NCI-H69 (cell line): ENCODE measurements around the gene NFKB2.

ENCODE experiments used
- DNase-seq: peaks from one replicate; lab custom pipeline; 2025; lab: John Stamatoyannopoulos, UW

Gene NFKB2

GRCh38 chr10:102408728-102409603 is 13.5 kb downstream of the NFKB2 start:
- peak; percentile 60 for DNase-seq

DNA sequence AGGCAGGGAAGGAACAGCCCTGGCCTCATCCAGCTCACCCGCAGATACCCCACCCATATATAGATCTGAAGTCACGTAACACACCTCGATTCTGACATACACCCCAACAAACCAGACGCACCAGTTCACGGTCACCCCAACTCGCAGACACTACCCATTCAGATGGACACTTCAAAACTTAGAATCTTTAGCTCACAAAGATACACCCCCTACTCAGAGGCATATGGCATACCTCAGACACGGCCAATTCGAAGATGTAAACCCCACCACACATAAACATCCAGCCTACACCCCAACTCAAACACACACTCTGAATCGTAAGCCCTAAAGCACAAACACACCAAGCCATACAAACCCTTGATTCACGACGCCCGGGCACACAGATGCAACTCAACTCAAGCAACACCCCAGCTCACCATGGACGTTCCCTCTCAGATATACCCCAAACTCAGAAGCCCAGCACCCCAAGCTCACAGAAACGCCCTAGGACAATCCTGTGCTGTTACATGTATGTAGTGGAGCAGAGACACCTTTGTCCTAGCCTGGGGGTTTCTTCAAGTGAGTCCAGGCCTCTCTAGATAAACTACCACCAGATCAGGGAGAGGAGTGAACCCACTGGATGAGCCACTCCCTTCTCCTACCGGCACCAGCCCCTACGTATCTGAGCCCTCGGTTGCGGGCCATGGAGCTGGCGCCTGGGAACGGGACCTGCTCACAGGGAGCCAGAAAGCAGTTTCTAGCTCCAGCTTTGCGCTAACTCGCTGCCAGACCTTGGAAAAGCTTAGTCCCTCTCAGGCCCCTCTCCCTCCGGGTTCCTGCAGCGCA is 14.3 kb downstream of the NFKB2 start:
- peak; percentile 10 for DNase-seq

DNA sequence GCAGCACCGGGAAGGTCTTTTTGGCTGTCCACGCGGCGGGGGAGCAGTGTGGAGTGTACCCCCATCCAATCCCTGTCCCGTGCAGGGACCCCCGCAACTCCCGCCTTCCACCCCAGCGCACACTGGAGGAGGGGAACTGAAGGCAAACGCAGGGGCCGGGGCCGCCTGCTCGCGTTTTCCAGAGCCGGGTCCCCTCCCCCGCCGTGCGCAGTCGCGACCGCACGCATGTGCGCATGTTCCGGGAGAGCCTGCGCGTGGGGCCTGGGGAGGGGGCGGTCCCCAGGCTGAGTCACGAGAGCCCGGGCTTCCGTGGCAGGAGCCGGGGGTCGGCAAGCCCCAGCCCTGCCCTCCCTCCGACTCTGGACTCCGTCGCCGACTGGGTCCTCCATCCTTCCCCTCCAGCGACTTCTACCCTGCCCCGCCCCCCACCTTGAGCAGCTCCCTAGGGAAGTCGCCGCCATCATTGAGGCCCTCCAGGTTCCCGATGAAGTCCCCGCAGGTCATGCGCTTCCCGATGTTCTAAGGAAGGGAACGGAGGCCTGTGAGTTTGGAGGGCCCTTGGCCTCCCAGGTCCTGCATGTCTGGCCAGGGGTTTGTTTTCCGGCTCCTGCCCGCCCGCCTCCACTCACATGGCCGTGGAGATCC is 15.0 kb downstream of the NFKB2 start:
- peak; percentile 13 for DNase-seq

- no peak for DNase-seq
Observed at GRCh38 chr10:102411341-102412255, 16.1 kb downstream of the NFKB2 start.

- DNase-seq = no peak
Observed at GRCh38 chr10:102412293-102412692, 16.8 kb downstream of the NFKB2 start.

DNA sequence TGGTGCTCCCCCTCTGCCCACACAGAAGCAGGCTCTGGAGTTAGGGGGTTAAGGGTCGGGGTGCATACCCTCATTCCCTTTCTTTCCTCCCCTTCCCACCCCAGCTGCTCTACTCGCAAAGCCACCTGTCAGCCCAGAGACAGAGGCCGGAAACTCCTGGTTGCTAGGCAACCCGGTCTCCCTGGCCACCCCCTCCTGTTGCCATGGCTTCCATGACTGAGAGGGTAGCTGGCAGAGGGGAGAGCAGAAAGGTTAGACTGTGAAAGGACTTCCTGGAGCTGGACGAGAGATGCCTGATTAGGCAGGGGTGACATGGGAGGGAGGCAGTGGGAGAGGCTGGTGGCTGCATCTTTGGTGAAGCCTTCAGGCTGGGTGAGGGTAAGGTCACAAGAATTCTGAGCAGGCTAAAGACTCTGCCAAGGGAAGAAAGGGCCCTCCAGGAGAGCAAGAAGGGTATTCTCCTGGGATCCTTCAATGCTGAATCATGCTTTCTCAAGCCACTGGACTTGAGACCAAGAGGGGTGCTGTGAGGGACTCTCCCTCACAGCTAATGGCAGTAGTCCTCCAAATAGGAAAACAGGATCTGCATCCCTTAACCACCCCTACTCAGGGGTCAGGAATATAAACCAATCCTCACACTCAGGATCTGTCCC is 17.7 kb downstream of the NFKB2 start:
- peak; percentile 89 for DNase-seq

- DNase-seq = no peak
Observed at GRCh38 chr10:102413806-102414561, 18.5 kb downstream of the NFKB2 start.

- DNase-seq = no peak
Observed at GRCh38 chr10:102414749-102415148, 19.2 kb downstream of the NFKB2 start.

DNA sequence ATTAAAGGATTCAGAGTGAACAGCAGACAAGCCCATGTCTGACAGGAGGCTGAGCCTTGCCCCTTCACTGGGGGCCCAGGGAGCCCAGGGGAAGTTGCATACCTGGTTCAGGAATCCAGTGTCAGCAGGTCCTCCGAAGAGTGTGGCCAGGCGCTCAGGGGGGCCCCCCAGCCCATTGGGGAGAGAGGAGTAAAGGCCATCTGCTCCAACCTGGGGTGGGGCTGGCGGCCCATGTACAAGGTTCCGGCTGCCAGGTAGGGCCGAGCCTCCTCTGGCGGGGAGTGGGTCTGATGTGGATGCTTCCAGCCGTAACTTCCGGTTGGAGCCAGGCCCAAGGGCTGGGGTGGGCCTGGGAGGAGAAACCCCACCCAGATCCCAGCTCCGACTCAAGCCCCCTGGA is 20.8 kb downstream of the NFKB2 start:
- DNase-seq = no peak

GRCh38 chr10:102416695-102417094 is 21.2 kb downstream of the NFKB2 start:
- no peak for DNase-seq

- DNase-seq = peak; percentile 91
Observed at GRCh38 chr10:102418622-102419268, 23.2 kb downstream of the NFKB2 start, which contains the start of gene PSD. Gene PSD (minus strand): TSS chr10:102418785. CDS start chr10:102417038, 1,747 bp downstream.

DNA sequence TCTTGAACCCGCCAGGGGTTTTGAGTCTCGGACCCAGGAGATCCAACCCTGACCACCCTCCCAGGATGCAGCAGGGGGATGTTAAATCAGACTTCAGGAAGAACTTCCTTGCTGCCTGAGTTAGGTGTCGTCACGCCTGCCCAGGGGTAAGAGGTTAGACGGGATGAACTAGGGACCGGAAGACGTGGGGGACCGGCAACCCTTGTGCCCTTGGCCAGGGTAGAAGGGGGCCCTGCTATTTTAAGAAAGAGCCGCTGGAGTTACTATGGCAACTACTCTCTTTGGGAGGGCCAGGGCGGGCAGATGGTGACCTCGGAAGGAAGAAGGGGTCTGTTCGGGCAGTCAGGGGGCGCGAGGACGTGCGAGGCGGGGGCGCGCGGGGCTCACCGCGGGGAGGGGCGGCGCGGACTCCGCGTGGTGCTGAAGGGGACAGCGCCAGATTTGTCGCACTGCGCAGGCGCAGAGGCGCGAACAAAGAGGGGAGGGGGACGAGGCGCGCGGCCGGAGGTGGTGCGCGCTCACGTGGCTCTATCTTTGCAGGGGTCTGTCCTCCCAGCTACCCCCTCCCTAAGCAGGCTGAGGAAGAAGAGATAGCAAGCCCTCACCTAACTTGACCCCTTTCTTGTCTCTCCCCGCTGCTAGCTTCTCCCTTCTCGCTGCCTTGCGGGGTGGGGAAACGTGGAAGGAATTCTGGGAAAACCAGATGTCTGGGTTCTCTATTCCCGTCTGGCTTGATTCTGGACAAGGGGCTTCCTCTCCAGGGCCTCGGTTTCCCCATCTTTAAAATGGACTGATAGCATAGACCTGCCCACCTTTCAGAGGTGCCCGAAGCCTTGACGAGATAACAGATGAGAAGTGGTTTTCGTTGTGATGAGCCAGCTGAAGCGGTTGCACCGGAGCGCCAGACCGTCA is 24.0 kb downstream of the NFKB2 start:
- peak; percentile 91 for DNase-seq

DNA sequence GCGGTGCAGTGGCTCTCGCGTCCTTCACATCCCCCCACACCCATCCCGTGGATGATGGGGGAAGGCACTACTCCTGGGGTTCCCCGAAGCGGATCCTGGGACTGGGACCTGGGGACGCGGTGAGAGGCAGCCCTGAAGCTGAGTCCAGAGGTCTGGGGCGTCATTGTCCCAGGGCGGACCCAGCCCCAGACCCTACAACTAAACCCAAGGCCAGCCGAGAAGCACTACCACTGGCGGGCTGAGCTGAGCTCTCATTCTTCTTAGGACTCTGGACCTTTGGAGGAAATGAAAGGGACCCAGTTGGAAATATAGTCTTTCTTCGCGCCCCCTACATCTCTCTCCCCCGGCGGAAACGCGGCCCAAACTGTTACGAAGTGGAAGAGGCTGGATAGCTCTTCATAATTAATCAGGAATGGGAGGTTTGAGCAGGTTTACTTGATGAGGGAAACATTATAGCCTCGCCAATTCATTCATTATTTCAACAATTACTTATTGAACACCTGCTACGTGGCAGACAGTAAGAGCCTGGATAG is 24.7 kb downstream of the NFKB2 start:
- DNase-seq = peak; percentile 59

DNA sequence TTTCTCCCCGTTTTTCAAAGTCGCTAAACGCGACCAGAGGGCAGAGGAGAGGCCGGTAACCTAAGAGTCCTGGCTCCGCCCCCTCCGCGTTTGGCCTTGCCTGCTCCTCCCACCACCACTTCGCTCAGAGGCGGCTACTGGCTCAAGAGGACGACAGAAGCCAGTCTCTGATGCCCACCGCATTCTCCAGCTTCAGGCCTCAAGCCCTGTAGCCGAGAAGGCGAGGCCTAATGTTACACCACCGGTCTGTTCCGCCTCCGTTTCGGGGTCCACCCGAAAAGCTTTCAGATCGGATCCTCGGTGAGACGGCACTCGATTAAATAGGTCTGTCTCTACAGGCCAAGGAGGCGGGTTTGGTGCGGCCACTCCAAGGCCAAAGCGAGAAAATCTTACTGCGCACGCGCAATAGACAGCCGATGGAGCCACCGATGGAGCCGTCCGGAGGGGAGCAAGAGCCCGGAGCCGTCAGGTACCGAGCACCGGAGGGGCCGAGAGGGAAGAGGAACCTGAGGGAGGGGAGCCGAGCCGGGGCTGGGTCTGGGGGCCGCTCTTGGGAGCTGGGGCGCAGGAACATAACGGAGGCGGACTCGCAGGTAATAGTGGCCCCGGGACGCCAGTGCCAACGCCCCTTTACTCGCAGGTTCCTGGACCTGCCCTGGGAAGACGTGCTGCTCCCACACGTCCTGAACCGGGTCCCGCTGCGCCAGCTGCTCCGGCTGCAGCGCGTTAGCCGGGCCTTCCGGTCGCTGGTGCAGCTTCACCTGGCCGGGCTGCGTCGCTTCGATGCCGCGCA is 25.4 kb downstream of the NFKB2 start, which contains the start of gene FBXL15:
FBXL15 (plus strand) TSS at position 123 of the 793 bp plus-strand sequence; CDS start at position 417, 294 bp downstream.
- peak; percentile 94 for DNase-seq

DNA sequence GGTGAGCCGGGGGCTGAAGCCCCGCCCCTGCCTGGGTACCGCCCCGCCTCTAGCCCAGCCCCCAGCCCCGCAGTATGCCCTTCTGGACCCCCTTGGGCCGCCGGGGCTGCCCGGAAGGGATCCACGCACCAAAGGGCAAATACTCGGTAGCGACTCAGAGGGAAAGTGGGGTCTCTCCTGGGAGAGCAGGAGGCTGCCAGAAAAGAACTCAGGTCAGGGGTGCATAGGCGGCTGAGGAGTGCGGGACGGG is 25.9 kb downstream of the NFKB2 start:
- DNase-seq = no peak

GRCh38 chr10:102421757-102422512 is 26.4 kb downstream of the NFKB2 start:
- no peak for DNase-seq
